Stimulated activated naive CD8-positive, alpha-beta T cell treated with anti-CD3 and anti-CD28 coated beads, Interleukin-15, Interleukin-2, amounts not matched to agents 100 ng/mL and 50 ng/mL, for 24 hours (primary cell): ENCODE measurements around the gene CACNA1H.
"Not testable (repeated sequence)": the region's sequence is repeated elsewhere in the genome, so short reads cannot be mapped to it uniquely, and the experiment has no call there.

Experiments used
- H3K27ac Mint-ChIP-seq: one replicate; pipeline ENCODE4 v1.8.0; 2021; ENCODE audit warnings: mild to moderate bottlenecking, mixed read lengths
- H3K27me3 Mint-ChIP-seq: one replicate; pipeline ENCODE4 v1.8.0; 2021; ENCODE audit warnings: mixed read lengths
- H3K36me3 Mint-ChIP-seq: one replicate; pipeline ENCODE4 v1.8.0; 2021; ENCODE audit warnings: low read depth, mixed read lengths
- H3K4me1 Mint-ChIP-seq: one replicate; pipeline ENCODE4 v1.8.0; 2021; ENCODE audit warnings: low read depth, mixed read lengths
- H3K4me3 Mint-ChIP-seq: one replicate; pipeline ENCODE4 v1.8.0; 2021; ENCODE audit warnings: mild to moderate bottlenecking, mixed read lengths
- H3K9me3 Mint-ChIP-seq: one replicate; pipeline ENCODE4 v1.8.0; 2021; ENCODE audit warnings: mixed read lengths

CACNA1H gene

GRCh38 chr16:1262210-1262845 lies 109.4 kb downstream of the CACNA1H start:
- Mint-ChIP-seq H3K36me3 (no peaks in the 10 kb centered on the region), H3K9me3 (peaks cover 9% of the 10 kb centered on the region), H3K27me3 (peaks cover 19% of the 10 kb centered on the region), H3K27ac (no peak overlapping the region), H3K4me1 (peaks cover 5% of the 10 kb centered on the region), H3K4me3 (no peak overlapping the region)

GRCh38 chr16:1262846-1263221 lies 109.9 kb downstream of the CACNA1H start:
- Mint-ChIP-seq H3K4me1 (peaks cover 5% of the 10 kb centered on the region), H3K27ac (no peak overlapping the region), H3K36me3 (no peaks in the 10 kb centered on the region), H3K27me3 (peaks cover 18% of the 10 kb centered on the region), H3K9me3 (peaks cover 9% of the 10 kb centered on the region), H3K4me3 (no peak overlapping the region)

- Mint-ChIP-seq H3K27me3 (peaks cover 18% of the 10 kb centered on the region), H3K4me3 (no peak overlapping the region), H3K36me3 (no peaks in the 10 kb centered on the region), H3K9me3 (peaks cover 9% of the 10 kb centered on the region), H3K27ac (no peak overlapping the region), H3K4me1 (peaks cover 5% of the 10 kb centered on the region)
Observed at GRCh38 chr16:1263591-1264344, 110.9 kb downstream of the CACNA1H start.

- Mint-ChIP-seq H3K4me1 (no peaks in the 10 kb centered on the region), H3K27ac (no peak overlapping the region), H3K27me3 (peaks cover 14% of the 10 kb centered on the region), H3K4me3 (no peak overlapping the region), H3K9me3 (peaks cover 9% of the 10 kb centered on the region), H3K36me3 (no peaks in the 10 kb centered on the region)
Observed at GRCh38 chr16:1264345-1265089, 111.6 kb downstream of the CACNA1H start.

GRCh38 chr16:1265090-1265630 lies 112.3 kb downstream of the CACNA1H start:
- H3K36me3 Mint-ChIP-seq: no peaks in the 10 kb centered on the region
- H3K4me3 Mint-ChIP-seq: no peak overlapping the region
- no peaks in the 10 kb centered on the region for H3K4me1 Mint-ChIP-seq
- peaks cover 9% of the 10 kb centered on the region for H3K9me3 Mint-ChIP-seq
- peaks cover 14% of the 10 kb centered on the region for H3K27me3 Mint-ChIP-seq
- H3K27ac Mint-ChIP-seq: no peak overlapping the region

GRCh38 chr16:1265826-1266225 lies 112.9 kb downstream of the CACNA1H start:
- H3K36me3 Mint-ChIP-seq: no peaks in the 10 kb centered on the region
- no peak overlapping the region for H3K27ac Mint-ChIP-seq
- H3K9me3 Mint-ChIP-seq: peaks cover 9% of the 10 kb centered on the region
- H3K4me3 Mint-ChIP-seq: no peak overlapping the region
- H3K27me3 Mint-ChIP-seq: peaks cover 8% of the 10 kb centered on the region
- H3K4me1 Mint-ChIP-seq: no peaks in the 10 kb centered on the region

- not testable (repeated sequence) for H3K9me3 Mint-ChIP-seq, H3K4me3 Mint-ChIP-seq, H3K27ac Mint-ChIP-seq, H3K36me3 Mint-ChIP-seq, H3K4me1 Mint-ChIP-seq, H3K27me3 Mint-ChIP-seq
Observed at GRCh38 chr16:1269418-1269817, 116.5 kb downstream of the CACNA1H start.

GRCh38 chr16:1271380-1271723 lies 118.4 kb downstream of the CACNA1H start:
- Mint-ChIP-seq H3K9me3 (no peaks in the 10 kb centered on the region), H3K4me1 (no peaks in the 10 kb centered on the region), H3K36me3 (no peaks in the 10 kb centered on the region), H3K4me3 (no peak overlapping the region), H3K27ac (no peak overlapping the region), H3K27me3 (peaks cover 12% of the 10 kb centered on the region)
